Nephron (organoid): ENCODE results near the gene PRDM1.

Experiments used
- H3K27ac Mint-ChIP-seq, 3 experiments: 2 replicates each; pipeline ENCODE4 v1.8.0; 2020; ENCODE audit warnings: mixed read lengths in 3 of 3, mild to moderate bottlenecking in 2 of 3, moderate library complexity in 1 of 3
- H3K27me3 Mint-ChIP-seq: 2 replicates; pipeline ENCODE4 v1.8.0; 2021; ENCODE audit warnings: low read depth, mild to moderate bottlenecking, moderate library complexity, mixed read lengths
- H3K36me3 Mint-ChIP-seq: 2 replicates; pipeline ENCODE4 v1.8.0; 2020; ENCODE audit warnings: low read depth, mixed read lengths
- H3K4me1 Mint-ChIP-seq: 2 replicates; pipeline ENCODE4 v1.8.0; 2020; ENCODE audit warnings: mixed read lengths
- H3K4me3 Mint-ChIP-seq, 3 experiments: 2 replicates each; pipeline ENCODE4 v1.8.0; 2020; ENCODE audit warnings: mild to moderate bottlenecking in 3 of 3, mixed read lengths in 3 of 3, moderate library complexity in 2 of 3
- H3K9me3 Mint-ChIP-seq: 2 replicates; pipeline ENCODE4 v1.8.0; 2020; ENCODE audit warnings: mixed read lengths
- TF ChIP-seq, protein P1 (sequence below), 3 experiments: fragments of 200-600 bp; sonication (generic); IDR thresholded peaks; one replicate each; pipeline ENCODE4 v1.5.0; 2021; ENCODE audit warnings: antibody characterized with exemption in 3 of 3; ENCODE audit not compliant: unreplicated experiment in 3 of 3

Gene PRDM1

GRCh38 chr6:106070636-106071035, 15.5 kb upstream of the PRDM1 start:
- H3K36me3 Mint-ChIP-seq, result no peaks in the 10 kb centered on the region
- H3K27ac Mint-ChIP-seq, result no peak overlapping the region
- TF ChIP-seq, protein P1, sequence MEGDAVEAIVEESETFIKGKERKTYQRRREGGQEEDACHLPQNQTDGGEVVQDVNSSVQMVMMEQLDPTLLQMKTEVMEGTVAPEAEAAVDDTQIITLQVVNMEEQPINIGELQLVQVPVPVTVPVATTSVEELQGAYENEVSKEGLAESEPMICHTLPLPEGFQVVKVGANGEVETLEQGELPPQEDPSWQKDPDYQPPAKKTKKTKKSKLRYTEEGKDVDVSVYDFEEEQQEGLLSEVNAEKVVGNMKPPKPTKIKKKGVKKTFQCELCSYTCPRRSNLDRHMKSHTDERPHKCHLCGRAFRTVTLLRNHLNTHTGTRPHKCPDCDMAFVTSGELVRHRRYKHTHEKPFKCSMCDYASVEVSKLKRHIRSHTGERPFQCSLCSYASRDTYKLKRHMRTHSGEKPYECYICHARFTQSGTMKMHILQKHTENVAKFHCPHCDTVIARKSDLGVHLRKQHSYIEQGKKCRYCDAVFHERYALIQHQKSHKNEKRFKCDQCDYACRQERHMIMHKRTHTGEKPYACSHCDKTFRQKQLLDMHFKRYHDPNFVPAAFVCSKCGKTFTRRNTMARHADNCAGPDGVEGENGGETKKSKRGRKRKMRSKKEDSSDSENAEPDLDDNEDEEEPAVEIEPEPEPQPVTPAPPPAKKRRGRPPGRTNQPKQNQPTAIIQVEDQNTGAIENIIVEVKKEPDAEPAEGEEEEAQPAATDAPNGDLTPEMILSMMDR (IDR thresholded peaks at IDR 0.05; ENCODE audit: unreplicated experiment in 3 of 3), result no peak
- H3K27me3 Mint-ChIP-seq, result peaks cover 60% of the 10 kb centered on the region
- H3K4me1 Mint-ChIP-seq, result peaks cover 11% of the 10 kb centered on the region
- H3K9me3 Mint-ChIP-seq, result no peaks in the 10 kb centered on the region
- no peak overlapping the region for H3K4me3 Mint-ChIP-seq

- H3K4me1 Mint-ChIP-seq, result peaks cover 11% of the 10 kb centered on the region
- H3K27me3 Mint-ChIP-seq, result peaks cover 73% of the 10 kb centered on the region
- H3K4me3 Mint-ChIP-seq, result no peak overlapping the region
- no peaks in the 10 kb centered on the region for H3K36me3 Mint-ChIP-seq
- no peaks in the 10 kb centered on the region for H3K9me3 Mint-ChIP-seq
- no peak overlapping the region for H3K27ac Mint-ChIP-seq
- TF ChIP-seq, protein P1 (IDR thresholded peaks at IDR 0.05; ENCODE audit: unreplicated experiment in 3 of 3), result no peak
Measured at GRCh38 chr6:106072501-106073090, 13.5 kb upstream of the PRDM1 start.

- H3K4me3 Mint-ChIP-seq, result no peak overlapping the region
- H3K9me3 Mint-ChIP-seq, result no peaks in the 10 kb centered on the region
- H3K4me1 Mint-ChIP-seq, result peaks cover 10% of the 10 kb centered on the region
- H3K27me3 Mint-ChIP-seq, result peaks cover 72% of the 10 kb centered on the region
- no peak overlapping the region for H3K27ac Mint-ChIP-seq
- TF ChIP-seq, protein P1 (IDR thresholded peaks at IDR 0.05; ENCODE audit: unreplicated experiment in 3 of 3), result no peak
- no peaks in the 10 kb centered on the region for H3K36me3 Mint-ChIP-seq
Measured at GRCh38 chr6:106074146-106074545, 12.0 kb upstream of the PRDM1 start.

DNA sequence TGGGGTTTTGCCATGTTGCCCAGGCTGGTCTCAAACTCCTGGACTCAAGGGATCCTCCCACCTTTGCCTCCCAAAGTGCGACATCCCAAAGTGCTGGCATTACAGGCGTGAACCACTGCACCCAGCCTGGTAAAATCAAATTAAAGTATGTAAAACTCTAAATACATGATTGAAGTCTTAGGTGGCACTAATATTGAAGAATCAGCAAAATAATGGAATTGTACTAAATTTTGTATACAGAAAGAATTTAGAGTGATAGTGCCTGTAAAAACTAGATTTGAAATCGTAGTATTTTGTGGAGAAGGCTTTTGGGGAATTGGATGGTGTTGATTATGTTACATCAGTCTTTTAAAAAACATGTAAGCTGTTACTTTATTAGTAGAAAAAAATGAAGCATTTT, 10.0 kb upstream of the PRDM1 start:
- Mint-ChIP-seq H3K36me3 (no peaks in the 10 kb centered on the region), H3K9me3 (no peaks in the 10 kb centered on the region), H3K27me3 (peaks cover 73% of the 10 kb centered on the region), H3K4me3 (no peak overlapping the region), H3K4me1 (no peaks in the 10 kb centered on the region), H3K27ac (no peak overlapping the region)
- TF ChIP-seq, protein P1 (IDR thresholded peaks at IDR 0.05; ENCODE audit: unreplicated experiment in 3 of 3), result no peak

GRCh38 chr6:106077170-106077569, 9.0 kb upstream of the PRDM1 start:
- TF ChIP-seq, protein P1 (IDR thresholded peaks at IDR 0.05; ENCODE audit: unreplicated experiment in 3 of 3), result no peak
- H3K36me3 Mint-ChIP-seq, result no peaks in the 10 kb centered on the region
- peaks cover 73% of the 10 kb centered on the region for H3K27me3 Mint-ChIP-seq
- H3K9me3 Mint-ChIP-seq, result no peaks in the 10 kb centered on the region
- H3K4me3 Mint-ChIP-seq, result no peak overlapping the region
- no peak overlapping the region for H3K27ac Mint-ChIP-seq
- H3K4me1 Mint-ChIP-seq, result no peaks in the 10 kb centered on the region

DNA sequence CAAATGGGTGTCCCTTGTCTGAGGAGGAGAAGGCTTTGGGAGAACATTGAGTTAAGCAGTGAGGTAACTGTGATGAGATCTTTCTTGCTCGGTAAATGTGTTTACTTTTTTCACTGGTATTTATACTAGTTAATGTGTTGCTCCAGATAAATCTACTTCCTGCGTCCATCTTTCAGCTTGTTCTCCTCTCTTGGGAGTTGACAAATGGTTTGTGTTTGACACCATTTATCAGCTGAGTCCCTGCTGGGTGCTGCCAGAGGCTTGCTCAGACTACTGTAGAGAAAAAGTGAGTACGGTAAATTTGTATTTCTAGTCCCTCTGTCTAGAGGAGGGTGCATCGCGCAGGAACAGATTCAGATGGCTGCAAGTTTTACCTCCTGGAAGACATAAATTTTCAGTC, 8.3 kb upstream of the PRDM1 start:
- no peaks in the 10 kb centered on the region for H3K36me3 Mint-ChIP-seq
- H3K27me3 Mint-ChIP-seq, result peaks cover 73% of the 10 kb centered on the region
- no peak overlapping the region for H3K4me3 Mint-ChIP-seq
- no peaks in the 10 kb centered on the region for H3K9me3 Mint-ChIP-seq
- no peaks in the 10 kb centered on the region for H3K4me1 Mint-ChIP-seq
- H3K27ac Mint-ChIP-seq, result no peak overlapping the region
- TF ChIP-seq, protein P1 (IDR thresholded peaks at IDR 0.05; ENCODE audit: unreplicated experiment in 3 of 3), result no peak
